K562 (cell line): ENCODE data around the gene PRDM4. TPM values are rescaled to one million over a fixed set of nuclear protein-coding genes. Genes with fewer than 3 reads are reported as not detected.

Experiments
- CBX3 ChIP-seq, 2 experiments: IDR thresholded peaks; 1 replicate in 1 of 2; 2 replicates in 1 of 2; pipeline ENCODE4 v1.6.1; 2012; ENCODE audit warnings: inconsistent platforms in 2 of 2, low read length in 2 of 2, borderline replicate concordance in 1 of 2, control low read depth in 1 of 2
- CBX5 ChIP-seq: IDR thresholded peaks from 2 replicates; pipeline ENCODE4 v1.6.1; 2014; ENCODE audit warnings: low read depth, borderline replicate concordance
- HDAC3 ChIP-seq: fragments of 450-650 bp; IDR thresholded peaks from 2 replicates; pipeline ENCODE4 v1.6.1; 2018; ENCODE audit warnings: borderline replicate concordance, mild to moderate bottlenecking, moderate library complexity; ENCODE audit not compliant: partially characterized antibody
- HSF4 ChIP-seq: fragments of 250-450 bp; sonication (Bioruptor Pico); IDR thresholded peaks from 2 replicates; pipeline ENCODE4 v2.1.2; 2022; ENCODE audit warnings: mild to moderate bottlenecking, moderate library complexity, borderline replicate concordance
- IRF2 ChIP-seq: sonication (generic); formaldehyde crosslinking; IDR thresholded peaks from 2 replicates; pipeline ENCODE4 v1.8.1; 2022; ENCODE audit warnings: mild to moderate bottlenecking, missing genetic modification reagents
- JUN ChIP-seq, 2 experiments: sonication (generic) in 1 of 2; formaldehyde crosslinking in 1 of 2; IDR thresholded peaks; 2 replicates each; pipeline versions ENCODE4 v1.6.1 to v1.8.0; 2012 to 2022; ENCODE audit warnings: borderline replicate concordance in 2 of 2, mild to moderate bottlenecking in 2 of 2, improper control_type of control experiment in 1 of 2, low read depth in 1 of 2, low read length in 1 of 2, missing genetic modification reagents in 1 of 2
- LCOR ChIP-seq: sonication (generic); formaldehyde crosslinking; IDR thresholded peaks from 2 replicates; pipeline ENCODE4 v1.8.0; 2022; ENCODE audit warnings: mild to moderate bottlenecking, missing genetic modification reagents
- MEF2A ChIP-seq: IDR thresholded peaks from 2 replicates; pipeline ENCODE4 v1.6.1; 2011; ENCODE audit warnings: low read depth, mild to moderate bottlenecking, low read length, moderate library complexity; ENCODE audit not compliant: control insufficient read depth
- NR1H2 ChIP-seq: sonication (generic); formaldehyde crosslinking; IDR thresholded peaks from 2 replicates; pipeline ENCODE4 v1.4.0; 2020; ENCODE audit warnings: mild to moderate bottlenecking, missing genetic modification reagents
- PHB ChIP-seq: fragments of 250-450 bp; sonication (Bioruptor Pico); IDR thresholded peaks from 2 replicates; pipeline ENCODE4 v1.5.0; 2021
- PHF21A ChIP-seq: fragments of 450-650 bp; IDR thresholded peaks from 2 replicates; pipeline ENCODE4 v1.6.1; 2017; ENCODE audit warnings: low read depth, borderline replicate concordance
- TAF9B ChIP-seq: fragments of 450-650 bp; IDR thresholded peaks from 2 replicates; pipeline ENCODE4 v1.6.1; 2018; ENCODE audit warnings: mild to moderate bottlenecking; ENCODE audit not compliant: partially characterized antibody
- TEAD2 ChIP-seq: fragments of 450-650 bp; IDR thresholded peaks from 2 replicates; pipeline ENCODE4 v1.6.1; 2016; ENCODE audit warnings: missing genetic modification characterization, control low read depth, missing compliant biosample characterization
- ZNF212 ChIP-seq: fragments of 450-650 bp; formaldehyde crosslinking; IDR thresholded peaks from 2 replicates; pipeline ENCODE4 v1.4.0; 2020; ENCODE audit warnings: mild to moderate bottlenecking
- ZNF41 ChIP-seq: fragments of 250-450 bp; sonication (Bioruptor Pico); conservative IDR thresholded peaks from 2 replicates; pipeline ENCODE4 v1.4.0; 2020; ENCODE audit warnings: mild to moderate bottlenecking
- ZNF707 ChIP-seq: fragments of 250-450 bp; sonication (Bioruptor Pico); conservative IDR thresholded peaks from 2 replicates; pipeline ENCODE4 v1.8.0; 2022; ENCODE audit warnings: inconsistent platforms, mild to moderate bottlenecking, moderate library complexity
- polyA plus RNA-seq, 8 experiments: library from polyadenylated mRNA; depleted of rRNA in 4 of 8; stranded (reverse) in 5 of 8; unstranded in 3 of 8; fragments of >200 nt; fragmentation: Nextera tagmentation in 2 of 8; fragmentation: Illumina TruSeq in 1 of 8; extraction: Ambion mirVana in 2 of 8; extraction: Trizol in 1 of 8; gene quantifications; 2 replicates each; pipeline versions ENCODE4 v1.2.1 to v1.2.3, GENCODE V29; 2011 to 2014; ENCODE audit warnings: inconsistent platforms in 1 of 8, missing spikeins in 1 of 8
- total RNA-seq, 7 experiments: library from RNA; depleted of rRNA in 6 of 7; stranded (reverse); fragments of >200 nt in 6 of 7; fragmentation: Illumina TruSeq in 2 of 7; extraction: Trizol in 2 of 7; gene quantifications; 2 replicates each; pipeline versions ENCODE4 v1.2.1 to v1.2.3, GENCODE V29; 2011 to 2021; ENCODE audit warnings: low replicate concordance in 1 of 7
- TF ChIP-seq, protein P1 (sequence below): sonication (generic); formaldehyde crosslinking; IDR thresholded peaks from 2 replicates; pipeline ENCODE4 v1.4.0; 2020; ENCODE audit warnings: mild to moderate bottlenecking, missing genetic modification reagents
- TF ChIP-seq, protein P2 (sequence below), 2 experiments: fragments of 450-650 bp in 1 of 2; IDR thresholded peaks; 2 replicates each; pipeline ENCODE4 v1.6.1; 2011 to 2017; ENCODE audit warnings: low read depth in 2 of 2, antibody characterized with exemption in 1 of 2, borderline replicate concordance in 1 of 2, low read length in 1 of 2, mild to moderate bottlenecking in 1 of 2, mixed read lengths in 1 of 2; ENCODE audit not compliant: control insufficient read depth in 1 of 2

PRDM4 gene
- total and polyA plus RNA-seq, 9 of the 15 experiments (the other 6 are each of a cell fraction or from before 2014, with no cell fraction given): 5.9 to 26.0 (median 20.0) TPM

GRCh38 chr12:107685360-107686248 lies 75.3 kb downstream of the PRDM4 start, which contains the start of gene PWP1 (continued):
- TF ChIP-seq, protein P1, sequence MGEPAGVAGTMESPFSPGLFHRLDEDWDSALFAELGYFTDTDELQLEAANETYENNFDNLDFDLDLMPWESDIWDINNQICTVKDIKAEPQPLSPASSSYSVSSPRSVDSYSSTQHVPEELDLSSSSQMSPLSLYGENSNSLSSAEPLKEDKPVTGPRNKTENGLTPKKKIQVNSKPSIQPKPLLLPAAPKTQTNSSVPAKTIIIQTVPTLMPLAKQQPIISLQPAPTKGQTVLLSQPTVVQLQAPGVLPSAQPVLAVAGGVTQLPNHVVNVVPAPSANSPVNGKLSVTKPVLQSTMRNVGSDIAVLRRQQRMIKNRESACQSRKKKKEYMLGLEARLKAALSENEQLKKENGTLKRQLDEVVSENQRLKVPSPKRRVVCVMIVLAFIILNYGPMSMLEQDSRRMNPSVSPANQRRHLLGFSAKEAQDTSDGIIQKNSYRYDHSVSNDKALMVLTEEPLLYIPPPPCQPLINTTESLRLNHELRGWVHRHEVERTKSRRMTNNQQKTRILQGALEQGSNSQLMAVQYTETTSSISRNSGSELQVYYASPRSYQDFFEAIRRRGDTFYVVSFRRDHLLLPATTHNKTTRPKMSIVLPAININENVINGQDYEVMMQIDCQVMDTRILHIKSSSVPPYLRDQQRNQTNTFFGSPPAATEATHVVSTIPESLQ: no peak
- no peak for TF ChIP-seq PHF21A
- TF ChIP-seq HDAC3: no peak
- no peak for TF ChIP-seq NR1H2 (CRISPR knock-in tag)
- no peak for TF ChIP-seq IRF2 (CRISPR knock-in tag)
- peak; percentile 86; the same call in 1 of the 2 replicates for TF ChIP-seq LCOR
- TF ChIP-seq ZNF212: peak; percentile 37; the same call in 1 of the 2 replicates
- TF ChIP-seq TAF9B: peak; percentile 70
- TF ChIP-seq HSF4 (CRISPR knock-in tag): no peak
- no peak for TF ChIP-seq TEAD2 (tag)
- no peak for TF ChIP-seq MEF2A
- 0 out of 2 replicates have a peak, but pooled peaks have one; percentile 33 for TF ChIP-seq ZNF41 (CRISPR knock-in tag)
- peak in 1 of 2 experiments; percentile 74; a peak in 1 of 3 replicates for TF ChIP-seq CBX3 (IDR thresholded peaks at IDR 0.05; ENCODE audit: borderline replicate concordance in 1 of 2, low read length in 2 of 2)
- TF ChIP-seq ZNF707 (CRISPR knock-in tag): no peak
- no peak for TF ChIP-seq PHB (CRISPR knock-in tag)
- TF ChIP-seq, protein P2, sequence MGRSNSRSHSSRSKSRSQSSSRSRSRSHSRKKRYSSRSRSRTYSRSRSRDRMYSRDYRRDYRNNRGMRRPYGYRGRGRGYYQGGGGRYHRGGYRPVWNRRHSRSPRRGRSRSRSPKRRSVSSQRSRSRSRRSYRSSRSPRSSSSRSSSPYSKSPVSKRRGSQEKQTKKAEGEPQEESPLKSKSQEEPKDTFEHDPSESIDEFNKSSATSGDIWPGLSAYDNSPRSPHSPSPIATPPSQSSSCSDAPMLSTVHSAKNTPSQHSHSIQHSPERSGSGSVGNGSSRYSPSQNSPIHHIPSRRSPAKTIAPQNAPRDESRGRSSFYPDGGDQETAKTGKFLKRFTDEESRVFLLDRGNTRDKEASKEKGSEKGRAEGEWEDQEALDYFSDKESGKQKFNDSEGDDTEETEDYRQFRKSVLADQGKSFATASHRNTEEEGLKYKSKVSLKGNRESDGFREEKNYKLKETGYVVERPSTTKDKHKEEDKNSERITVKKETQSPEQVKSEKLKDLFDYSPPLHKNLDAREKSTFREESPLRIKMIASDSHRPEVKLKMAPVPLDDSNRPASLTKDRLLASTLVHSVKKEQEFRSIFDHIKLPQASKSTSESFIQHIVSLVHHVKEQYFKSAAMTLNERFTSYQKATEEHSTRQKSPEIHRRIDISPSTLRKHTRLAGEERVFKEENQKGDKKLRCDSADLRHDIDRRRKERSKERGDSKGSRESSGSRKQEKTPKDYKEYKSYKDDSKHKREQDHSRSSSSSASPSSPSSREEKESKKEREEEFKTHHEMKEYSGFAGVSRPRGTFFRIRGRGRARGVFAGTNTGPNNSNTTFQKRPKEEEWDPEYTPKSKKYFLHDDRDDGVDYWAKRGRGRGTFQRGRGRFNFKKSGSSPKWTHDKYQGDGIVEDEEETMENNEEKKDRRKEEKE (IDR thresholded peaks at IDR 0.05; ENCODE audit: borderline replicate concordance in 1 of 2, control insufficient read depth in 1 of 2, low read depth in 2 of 2, low read length in 1 of 2): no peak
- peak; percentile 75; the same call in 1 of the 2 replicates for TF ChIP-seq JUN (IDR thresholded peaks at IDR 0.05; ENCODE audit: borderline replicate concordance, low read depth, low read length)
- peak; percentile 66; the same call in 1 of the 2 replicates for TF ChIP-seq JUN (CRISPR knock-in tag; IDR thresholded peaks at IDR 0.05; ENCODE audit: borderline replicate concordance)
- no peak for TF ChIP-seq CBX5
